Measurements from ENCODE around the gene ALOX5. TPM values are rescaled to one million over a fixed set of nuclear protein-coding genes. Genes with fewer than 3 reads are reported as not detected.

ALOX5 gene
- total and polyA plus RNA-seq, 2 of the 4 experiments (the other 2 are of a cell fraction), result not detected

GRCh38 chr10:45476559-45476958 lies 102.5 kb downstream of the ALOX5 start:
- DNase-seq (no peak), ATAC-seq (ENCODE audit: low read depth) (no peak)
- no peaks in the 10 kb centered on the region; the same call in 1 of the 2 replicates for H4K20me1 ChIP-seq (ENCODE audit: insufficient read depth, low read length)
- intact Hi-C loops (cut with micrococcal nuclease) (no loop called here), dilution Hi-C loops (cut with HindIII; ENCODE audit: low sequenced_read_pairs, unreplicated experiment) (no loop called here), in situ Hi-C loops (cut with MboI; ENCODE audit: low sequenced_read_pairs) (no loop called here)
- no peak overlapping the region for H2BK15ac ChIP-seq (ENCODE audit: low read depth, low read length)
- H3K27ac ChIP-seq (ENCODE audit: insufficient read depth, low read length), result no peak overlapping the region
- H2AFZ ChIP-seq (replicated peaks; ENCODE audit: low read length, poor library complexity), result no peak overlapping the region
- H3K9ac ChIP-seq (ENCODE audit: low read depth, low read length), result no peak overlapping the region
- H3K9me1 ChIP-seq (ENCODE audit: insufficient read depth, low read length), result peaks cover 7% of the 10 kb centered on the region; the same call in 1 of the 2 replicates
- H3K27me3 ChIP-seq (ENCODE audit: control insufficient read depth, insufficient read depth, low read length), result no peaks in the 10 kb centered on the region
- no peak overlapping the region for H4K5ac ChIP-seq (ENCODE audit: low read depth, low read length)
- no peak overlapping the region for H3K56ac ChIP-seq (ENCODE audit: extremely low read depth, insufficient read depth, low read length)
- no peak overlapping the region for H3K23ac ChIP-seq (ENCODE audit: low read depth, low read length)
- no peaks in the 10 kb centered on the region for H3K36me3 ChIP-seq (ENCODE audit: control insufficient read depth, insufficient read depth, low read length)
- H3K4ac ChIP-seq (ENCODE audit: low read depth, low read length), result no peak overlapping the region
- no peaks in the 10 kb centered on the region for H3K9me3 ChIP-seq (ENCODE audit: control insufficient read depth, insufficient read depth, low read length)
- H2AK9ac ChIP-seq (replicated peaks; ENCODE audit: low read depth, low read length, poor library complexity), result no peak overlapping the region
- H2BK20ac ChIP-seq (ENCODE audit: low read depth, low read length), result no peak overlapping the region
- H3K79me1 ChIP-seq (ENCODE audit: low read depth in 1 of 2, low read length in 2 of 2), result peaks cover 5 to 12% of the 10 kb centered on the region in 2 experiments; a peak in 3 of 4 replicates
- no peak overlapping the region for H3K4me3 ChIP-seq (ENCODE audit: insufficient read depth, low read depth, low read length)
- TF ChIP-seq FOS (IDR thresholded peaks at IDR 0.05; ENCODE audit: low read depth, low read length) (no peak), ELK1 (IDR thresholded peaks at IDR 0.05; ENCODE audit: borderline replicate concordance, low read depth, low read length) (no peak), CHD1 (IDR thresholded peaks at IDR 0.05; ENCODE audit: low read depth, low read length) (no peak), MAZ (IDR thresholded peaks at IDR 0.05; ENCODE audit: borderline replicate concordance, low read depth, low read length) (no peak), RFX5 (IDR thresholded peaks at IDR 0.05; ENCODE audit: low read depth, low read length) (no peak), BHLHE40 (IDR thresholded peaks at IDR 0.05; ENCODE audit: low read depth, low read length) (no peak), RCOR1 (IDR thresholded peaks at IDR 0.05; ENCODE audit: insufficient replicate concordance, low read length) (no peak), POLR2A (IDR thresholded peaks at IDR 0.05; ENCODE audit: low read depth, low read length) (no peak), RAD21 (IDR thresholded peaks at IDR 0.05; ENCODE audit: low read length) (no peak), MAFK (IDR thresholded peaks at IDR 0.05; ENCODE audit: low read depth, low read length) (no peak), CTCF (conservative IDR thresholded peaks at IDR 0.05; ENCODE audit: low read depth, low read length) (no peak), SMC3 (IDR thresholded peaks at IDR 0.05; ENCODE audit: low read depth, low read length) (no peak), CEBPB (IDR thresholded peaks at IDR 0.05; ENCODE audit: low read depth, low read length) (no peak), MXI1 (IDR thresholded peaks at IDR 0.05; ENCODE audit: borderline replicate concordance, low read depth, low read length) (no peak)
- H4K8ac ChIP-seq (ENCODE audit: low read depth in 2 of 2, low read length in 2 of 2), result no peak overlapping the region
- POLR2A ChIA-PET (ENCODE audit: unreplicated experiment), result no interaction called here
- no peak overlapping the region for H3K4me2 ChIP-seq (ENCODE audit: low read depth, low read length)
- no peak overlapping the region for H3K14ac ChIP-seq (replicated peaks; ENCODE audit: low read depth, low read length)
- H3K4me1 ChIP-seq (ENCODE audit: control insufficient read depth, insufficient read depth, low read length), result peaks cover 2% of the 10 kb centered on the region; the same call in 1 of the 2 replicates
- no peak overlapping the region for H4K91ac ChIP-seq (ENCODE audit: insufficient read depth, low read depth, low read length)
- BruUV-seq (replicated peaks), result no TSS peak
- no peak overlapping the region for H3K18ac ChIP-seq (ENCODE audit: low read depth, low read length)
- no peak overlapping the region for H2BK120ac ChIP-seq (ENCODE audit: low read depth, low read length)
- H2AK5ac ChIP-seq (ENCODE audit: low read depth, low read length), result no peak overlapping the region
- CTCF ChIA-PET, result no interaction called here
- H2BK5ac ChIP-seq (ENCODE audit: low read depth, low read length, poor library complexity, severe bottlenecking), result no peak overlapping the region
- WGBS, 2 experiments (ENCODE audit: extremely low coverage in 2 of 2, insufficient read length in 1 of 2), result no CpG with 5 or more reads among the region's 1 CpG

Measured in IMR-90 (cell line).